Measurements from ENCODE around the gene HIGD2B. TPM values are rescaled to one million over a fixed set of nuclear protein-coding genes. Genes with fewer than 3 reads are reported as not detected.
"Not testable (repeated sequence)": the region's sequence is repeated elsewhere in the genome, so short reads cannot be mapped to it uniquely, and the experiment has no call there.

Gene HIGD2B, protein sequence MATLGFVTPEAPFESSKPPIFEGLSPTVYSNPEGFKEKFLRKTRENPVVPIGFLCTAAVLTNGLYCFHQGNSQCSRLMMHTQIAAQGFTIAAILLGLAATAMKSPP
- total RNA-seq, result 0.29 TPM in 1 of 2 replicates, not detected in the other

DNA sequence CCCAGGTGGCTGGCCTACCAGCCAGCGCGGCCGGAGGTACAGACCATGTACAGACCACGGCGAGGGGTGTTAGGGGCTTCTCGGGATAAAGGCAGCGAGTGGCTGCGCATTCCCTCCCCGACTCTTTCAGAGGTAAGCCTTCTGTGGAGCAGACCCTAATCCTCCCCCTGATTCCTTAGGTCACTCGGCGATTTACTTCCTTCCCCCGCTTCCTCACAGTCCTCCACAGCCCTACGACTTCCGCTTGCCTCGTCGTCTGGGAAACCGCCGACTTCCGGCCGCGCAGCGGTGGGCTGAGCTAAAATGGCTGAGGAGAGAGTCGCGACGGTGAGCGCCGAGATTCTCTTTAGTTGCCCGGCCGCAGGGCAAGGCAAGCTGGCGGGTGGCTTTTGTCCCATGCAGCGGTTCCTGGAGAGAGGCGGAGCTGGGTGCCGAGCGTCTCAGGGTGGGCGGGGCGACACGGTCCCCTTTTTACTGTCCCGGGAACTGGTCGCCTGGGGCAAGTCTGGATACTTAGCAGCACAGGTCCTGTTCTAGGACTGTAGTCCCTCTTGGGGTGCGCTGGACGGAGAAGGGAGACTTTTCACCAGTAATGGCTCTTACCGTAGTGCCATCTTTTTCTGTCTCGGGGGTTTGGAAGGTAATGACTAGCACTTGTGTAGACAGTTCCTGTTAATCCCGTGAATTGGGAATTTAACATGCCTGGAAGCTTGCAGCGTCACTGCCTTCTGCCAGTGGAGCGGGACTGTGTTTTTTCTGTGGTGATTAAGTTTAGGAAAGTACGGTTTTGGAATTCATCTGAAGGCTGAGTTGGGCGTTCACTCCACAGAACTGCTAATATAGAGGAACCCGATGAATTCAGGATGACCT is at the start of gene HIGD2B, which contains the start of gene BBS4:
Gene HIGD2B (minus strand): TSS at position 258 of the 870 bp plus-strand sequence. CDS start 9,808 bp downstream, outside the sequence.
Gene BBS4 (plus strand): TSS at position 283 of the 870 bp plus-strand sequence. CDS start 21 bp downstream, at position 304.
- Mint-ChIP-seq H3K4me1 (ENCODE audit: low read depth) (peaks cover 21% of the 10 kb centered on the region), H3K9me3 (no peaks in the 10 kb centered on the region), H3K36me3 (ENCODE audit: low read depth) (no peaks in the 10 kb centered on the region), H3K27me3 (ENCODE audit: insufficient read depth) (peaks cover 4% of the 10 kb centered on the region), H3K27ac (peak within 1 kb of the TSS; percentile 87), H3K4me3 (peak within 1 kb of the TSS; percentile 93)
- DNase-seq (ENCODE audit: low spot score), result peak; percentile 84
- intact Hi-C loops (cut with micrococcal nuclease), result loop anchor here (1.0 to 5.0 kb wide), 7 partner anchors 56 to 947 kb away; partner anchors contain the start of genes ADPGK, ARIH1, MYO9A and NEO1

- Mint-ChIP-seq H3K4me1 (ENCODE audit: low read depth) (peaks cover 28% of the 10 kb centered on the region), H3K4me3 (no peak overlapping the region), H3K9me3 (no peaks in the 10 kb centered on the region), H3K27ac (no peak overlapping the region), H3K36me3 (ENCODE audit: low read depth) (peaks cover 51% of the 10 kb centered on the region), H3K27me3 (ENCODE audit: insufficient read depth) (no peaks in the 10 kb centered on the region)
- intact Hi-C loops (cut with micrococcal nuclease), result no loop called here
- DNase-seq (ENCODE audit: low spot score), result no peak
Observed at GRCh38 chr15:72735111-72735510, 49.1 kb upstream of the HIGD2B start.

DNA sequence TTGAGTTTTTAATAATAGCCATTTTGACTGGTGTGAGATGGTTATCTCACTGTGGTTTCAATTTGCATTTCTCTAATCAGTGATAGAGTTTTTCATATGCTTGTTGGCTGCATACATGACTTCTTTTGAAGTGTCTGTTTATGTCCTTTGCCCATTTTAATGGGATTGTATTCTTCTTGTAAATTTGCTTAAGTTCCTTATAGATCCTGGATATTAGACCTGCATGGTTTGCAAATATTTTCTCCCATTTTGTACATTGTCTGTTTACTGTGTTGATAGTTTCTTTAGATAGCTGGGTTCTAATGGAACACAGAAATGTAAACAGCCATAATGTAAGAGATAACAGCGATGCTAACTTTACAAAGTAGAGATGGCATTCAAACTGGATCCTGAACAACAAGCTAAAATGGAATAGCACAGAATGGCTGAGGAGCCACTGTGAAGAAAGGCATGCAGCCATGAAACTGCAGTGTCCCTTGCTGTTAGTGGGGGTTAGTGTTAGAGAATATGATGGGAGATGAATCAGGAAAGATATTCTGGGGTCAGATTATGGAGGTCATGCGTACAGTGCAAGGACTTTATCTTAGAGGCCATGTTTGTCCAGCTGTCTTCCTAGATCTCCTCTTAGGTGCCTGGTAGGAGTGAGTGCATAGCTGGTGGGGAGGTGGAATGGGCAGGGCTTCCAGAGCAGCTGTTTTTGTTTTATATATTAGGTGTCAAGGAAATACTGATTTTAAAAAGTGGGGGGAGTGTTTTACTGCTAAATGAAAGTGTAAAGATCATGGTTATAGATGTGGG is 48.2 kb upstream of the HIGD2B start:
- Mint-ChIP-seq H3K27me3 (ENCODE audit: insufficient read depth) (no peaks in the 10 kb centered on the region), H3K4me1 (ENCODE audit: low read depth) (peaks cover 18% of the 10 kb centered on the region), H3K4me3 (no peak overlapping the region), H3K9me3 (no peaks in the 10 kb centered on the region), H3K36me3 (ENCODE audit: low read depth) (peaks cover 44% of the 10 kb centered on the region), H3K27ac (no peak overlapping the region)
- intact Hi-C loops (cut with micrococcal nuclease), result no loop called here
- no peak for DNase-seq (ENCODE audit: low spot score)

GRCh38 chr15:72732516-72732915 is 46.5 kb upstream of the HIGD2B start:
- intact Hi-C loops (cut with micrococcal nuclease), result no loop called here

GRCh38 chr15:72732086-72732485 is 46.1 kb upstream of the HIGD2B start:
- H3K27ac Mint-ChIP-seq, result no peak overlapping the region
- H3K4me3 Mint-ChIP-seq, result no peak overlapping the region
- H3K36me3 Mint-ChIP-seq (ENCODE audit: low read depth), result peaks cover 31% of the 10 kb centered on the region
- no peaks in the 10 kb centered on the region for H3K27me3 Mint-ChIP-seq (ENCODE audit: insufficient read depth)
- H3K9me3 Mint-ChIP-seq, result no peaks in the 10 kb centered on the region
- intact Hi-C loops (cut with micrococcal nuclease), result no loop called here
- H3K4me1 Mint-ChIP-seq (ENCODE audit: low read depth), result peaks cover 9% of the 10 kb centered on the region
- DNase-seq (ENCODE audit: low spot score), result no peak

More at GRCh38 chr15:72732516-72732915, 46.5 kb upstream of the HIGD2B start:
- H3K36me3 Mint-ChIP-seq (ENCODE audit: low read depth), result peaks cover 36% of the 10 kb centered on the region
- H3K27me3 Mint-ChIP-seq (ENCODE audit: insufficient read depth), result no peaks in the 10 kb centered on the region
- no peak for DNase-seq (ENCODE audit: low spot score)
- no peaks in the 10 kb centered on the region for H3K9me3 Mint-ChIP-seq
- peaks cover 9% of the 10 kb centered on the region for H3K4me1 Mint-ChIP-seq (ENCODE audit: low read depth)
- H3K27ac Mint-ChIP-seq, result no peak overlapping the region
- no peak overlapping the region for H3K4me3 Mint-ChIP-seq

GRCh38 chr15:72728821-72729220 is 42.8 kb upstream of the HIGD2B start:
- Mint-ChIP-seq H3K4me3 (no peak overlapping the region), H3K9me3 (no peaks in the 10 kb centered on the region), H3K27me3 (ENCODE audit: insufficient read depth) (no peaks in the 10 kb centered on the region), H3K4me1 (ENCODE audit: low read depth) (peaks cover 4% of the 10 kb centered on the region), H3K27ac (no peak overlapping the region), H3K36me3 (ENCODE audit: low read depth) (peaks cover 12% of the 10 kb centered on the region)
- no peak for DNase-seq (ENCODE audit: low spot score)
- intact Hi-C loops (cut with micrococcal nuclease), result loop anchor here (10.0 kb wide), 1 partner anchor 326 kb away; the partner anchor contains the start of gene NEO1

DNA sequence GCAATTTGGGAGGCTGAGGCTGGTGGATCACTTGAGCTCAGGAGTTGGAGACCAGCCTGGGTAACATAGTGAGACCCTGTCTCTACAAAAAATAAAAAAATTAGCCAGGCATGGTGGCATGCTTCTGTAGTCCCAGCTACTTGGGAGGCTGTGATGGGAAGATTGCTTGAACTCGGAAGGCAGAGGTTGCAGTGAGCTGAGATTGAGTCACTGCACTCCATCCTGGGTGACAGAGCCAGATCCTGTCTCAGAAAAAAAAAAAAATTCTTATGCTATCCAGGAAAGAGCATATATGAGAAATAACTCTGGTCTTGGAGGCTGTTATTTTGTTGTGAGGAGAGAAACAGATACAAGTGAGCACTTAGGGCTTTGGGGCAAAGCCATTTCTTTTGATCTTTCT is 42.3 kb upstream of the HIGD2B start:
- not testable (repeated sequence) for H3K4me3 Mint-ChIP-seq; H3K9me3 Mint-ChIP-seq; H3K27ac Mint-ChIP-seq; H3K36me3 Mint-ChIP-seq (ENCODE audit: low read depth); H3K27me3 Mint-ChIP-seq (ENCODE audit: insufficient read depth); H3K4me1 Mint-ChIP-seq (ENCODE audit: low read depth); DNase-seq (ENCODE audit: low spot score)
- intact Hi-C loops (cut with micrococcal nuclease), result loop anchor here (10.0 kb wide), 1 partner anchor 327 kb away; the partner anchor contains the start of gene NEO1

GRCh38 chr15:72727154-72727553 is 41.2 kb upstream of the HIGD2B start:
- H3K27me3 Mint-ChIP-seq (ENCODE audit: insufficient read depth), result no peaks in the 10 kb centered on the region
- intact Hi-C loops (cut with micrococcal nuclease), result loop anchor here (10.0 kb wide), 1 partner anchor 328 kb away; the partner anchor contains the start of gene NEO1
- H3K4me3 Mint-ChIP-seq, result no peak overlapping the region
- H3K4me1 Mint-ChIP-seq (ENCODE audit: low read depth), result no peaks in the 10 kb centered on the region
- DNase-seq (ENCODE audit: low spot score), result no peak
- no peaks in the 10 kb centered on the region for H3K9me3 Mint-ChIP-seq
- peaks cover 10% of the 10 kb centered on the region for H3K36me3 Mint-ChIP-seq (ENCODE audit: low read depth)
- no peak overlapping the region for H3K27ac Mint-ChIP-seq

DNA sequence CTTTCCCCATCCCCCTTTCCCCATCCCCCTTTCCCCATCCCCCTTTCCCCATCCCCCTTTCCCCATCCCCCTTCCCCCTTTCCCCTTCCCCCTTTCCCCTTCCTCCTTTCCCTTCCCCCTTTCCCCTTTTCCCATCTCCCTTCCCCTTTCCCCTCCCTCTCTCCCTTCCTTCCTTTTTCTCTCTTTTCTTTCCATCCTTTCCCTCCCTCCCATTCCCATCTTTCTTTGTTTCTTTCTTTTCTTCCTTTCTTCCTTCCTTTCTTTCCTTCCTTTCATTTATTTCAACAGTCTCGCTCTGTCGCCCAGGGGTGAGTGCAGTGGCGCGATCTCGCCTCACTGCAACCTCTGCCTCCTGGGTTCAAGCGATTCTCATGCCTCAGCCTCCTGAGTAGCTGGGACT is 39.9 kb upstream of the HIGD2B start:
- H3K27ac Mint-ChIP-seq; H3K4me3 Mint-ChIP-seq; H3K27me3 Mint-ChIP-seq (ENCODE audit: insufficient read depth); DNase-seq (ENCODE audit: low spot score); H3K4me1 Mint-ChIP-seq (ENCODE audit: low read depth); H3K9me3 Mint-ChIP-seq; H3K36me3 Mint-ChIP-seq (ENCODE audit: low read depth): not testable (repeated sequence)
- intact Hi-C loops (cut with micrococcal nuclease), result loop anchor here (10.0 kb wide), 1 partner anchor 329 kb away; the partner anchor contains the start of gene NEO1

DNA sequence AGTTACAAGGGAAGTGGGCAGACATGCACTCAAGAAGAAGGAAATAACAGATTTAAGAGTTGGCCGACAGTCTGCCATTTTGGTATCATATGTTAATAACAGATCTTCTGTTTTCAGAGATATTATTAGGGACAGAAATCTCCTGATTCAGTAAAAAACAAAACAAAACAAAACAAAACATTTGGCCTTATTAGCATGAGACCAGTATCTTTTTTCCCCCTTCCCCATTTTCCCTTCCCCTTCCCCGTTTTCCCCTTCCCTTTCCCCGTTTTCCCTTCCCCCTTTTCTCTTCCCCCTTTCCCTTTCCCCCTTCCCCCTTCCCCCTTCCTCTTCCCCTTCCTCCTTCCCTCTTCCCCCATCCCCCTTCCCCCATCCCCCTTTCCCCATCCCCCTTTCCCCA is 39.5 kb upstream of the HIGD2B start:
- H3K4me1 Mint-ChIP-seq (ENCODE audit: low read depth), result no peaks in the 10 kb centered on the region
- H3K27ac Mint-ChIP-seq, result no peak overlapping the region
- peaks cover 2% of the 10 kb centered on the region for H3K36me3 Mint-ChIP-seq (ENCODE audit: low read depth)
- intact Hi-C loops (cut with micrococcal nuclease), result loop anchor here (10.0 kb wide), 1 partner anchor 329 kb away; the partner anchor contains the start of gene NEO1
- H3K9me3 Mint-ChIP-seq, result no peaks in the 10 kb centered on the region
- no peak for DNase-seq (ENCODE audit: low spot score)
- H3K27me3 Mint-ChIP-seq (ENCODE audit: insufficient read depth), result no peaks in the 10 kb centered on the region
- H3K4me3 Mint-ChIP-seq, result no peak overlapping the region

DNA sequence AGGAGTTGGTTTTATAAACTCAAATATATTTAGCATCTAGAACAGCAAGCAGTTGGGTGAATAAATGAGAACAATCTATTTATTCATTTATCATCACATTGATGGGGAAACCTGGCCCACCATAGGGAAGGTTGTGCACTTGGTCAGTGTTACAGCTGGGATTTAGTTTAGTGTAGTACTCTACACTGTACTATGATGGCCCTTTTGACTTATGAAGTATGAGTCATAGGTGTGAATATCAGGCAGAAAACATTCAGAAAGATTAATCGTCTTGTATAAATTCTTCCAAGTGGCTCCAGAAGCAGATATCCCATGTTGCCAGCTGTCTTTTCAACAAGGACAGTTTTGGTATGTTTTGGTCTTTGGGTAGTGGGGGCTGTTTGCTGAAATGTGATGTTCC is 38.0 kb upstream of the HIGD2B start:
- H3K27ac Mint-ChIP-seq, result no peak overlapping the region

GRCh38 chr15:72722071-72722696 is 36.2 kb upstream of the HIGD2B start:
- no peaks in the 10 kb centered on the region for H3K9me3 Mint-ChIP-seq
- no peaks in the 10 kb centered on the region for H3K4me1 Mint-ChIP-seq (ENCODE audit: low read depth)
- peak; percentile 44 for DNase-seq (ENCODE audit: low spot score)
- no peak overlapping the region for H3K27ac Mint-ChIP-seq
- H3K36me3 Mint-ChIP-seq (ENCODE audit: low read depth), result peaks cover 5% of the 10 kb centered on the region
- intact Hi-C loops (cut with micrococcal nuclease), result loop anchor here (1.0 to 10.0 kb wide), 5 partner anchors 63 to 551 kb away; partner anchors contain the start of gene NEO1
- no peaks in the 10 kb centered on the region for H3K27me3 Mint-ChIP-seq (ENCODE audit: insufficient read depth)
- no peak overlapping the region for H3K4me3 Mint-ChIP-seq

More for the DNA sequence above, 38.0 kb upstream of the HIGD2B start:
- Mint-ChIP-seq H3K9me3 (no peaks in the 10 kb centered on the region), H3K27me3 (ENCODE audit: insufficient read depth) (no peaks in the 10 kb centered on the region), H3K4me1 (ENCODE audit: low read depth) (no peaks in the 10 kb centered on the region), H3K4me3 (no peak overlapping the region), H3K36me3 (ENCODE audit: low read depth) (peaks cover 2% of the 10 kb centered on the region)
- intact Hi-C loops (cut with micrococcal nuclease), result loop anchor here (10.0 kb wide), 1 partner anchor 331 kb away; the partner anchor contains the start of gene NEO1
- DNase-seq (ENCODE audit: low spot score), result no peak

Measured in activated T-helper 1 cell treated with anti-CD3 and anti-CD28 coated beads, Interleukin-12 subunit alpha, Interleukin-12 subunit beta, Interleukin-2, Interleukin-4 antibody, amounts not matched to agents 30 ng/mL and 10 ng/mL and 1 ng/mL, durations not matched to agents 14 hours and 24 hours and 36 hours (primary cell).